ENCODE results near the gene CLDN16.

- TF ChIP-seq ZBTB7A (IDR thresholded peaks at IDR 0.05; ENCODE audit: low read depth), result no peak
- TF ChIP-seq CREB1 (IDR thresholded peaks at IDR 0.05; ENCODE audit: low read depth), result no peak
- TF ChIP-seq TCF12 (IDR thresholded peaks at IDR 0.05; ENCODE audit: low read depth), result no peak
- no peak for TF ChIP-seq RAD21 (IDR thresholded peaks at IDR 0.05; ENCODE audit: low read depth)
- TF ChIP-seq MAX (IDR thresholded peaks at IDR 0.05), result no peak
- TF ChIP-seq YY1 (IDR thresholded peaks at IDR 0.05; ENCODE audit: low read depth), result no peak
- no peak for TF ChIP-seq EGR1 (IDR thresholded peaks at IDR 0.05)
- TF ChIP-seq USF1 (IDR thresholded peaks at IDR 0.05), result no peak
Observed at GRCh38 chr3:190444576-190445145, 56.7 kb downstream of the CLDN16 start.

All from Ishikawa (cell line).